Stimulated activated CD8-positive, alpha-beta memory T cell treated with anti-CD3 and anti-CD28 coated beads, Interleukin-4, amount 100 ng/mL, for 1 hour (primary cell): ENCODE results near the gene CD300H.
"Not testable (repeated sequence)": the region's sequence is repeated elsewhere in the genome, so short reads cannot be mapped to it uniquely, and the experiment has no call there.

ENCODE experiments used
- DNase-seq, 2 donors: peaks; one replicate each; pipeline ENCODE4 v3.0.0-alpha.2; 2020; ENCODE audit warnings: low read depth in 2 of 2, low spot score in 1 of 2

The CD300H gene

GRCh38 chr17:74585711-74586110, 18.4 kb upstream of the CD300H start:
- DNase-seq: no peak

GRCh38 chr17:74584292-74585060, 17.2 kb upstream of the CD300H start:
- no peak for DNase-seq

DNA sequence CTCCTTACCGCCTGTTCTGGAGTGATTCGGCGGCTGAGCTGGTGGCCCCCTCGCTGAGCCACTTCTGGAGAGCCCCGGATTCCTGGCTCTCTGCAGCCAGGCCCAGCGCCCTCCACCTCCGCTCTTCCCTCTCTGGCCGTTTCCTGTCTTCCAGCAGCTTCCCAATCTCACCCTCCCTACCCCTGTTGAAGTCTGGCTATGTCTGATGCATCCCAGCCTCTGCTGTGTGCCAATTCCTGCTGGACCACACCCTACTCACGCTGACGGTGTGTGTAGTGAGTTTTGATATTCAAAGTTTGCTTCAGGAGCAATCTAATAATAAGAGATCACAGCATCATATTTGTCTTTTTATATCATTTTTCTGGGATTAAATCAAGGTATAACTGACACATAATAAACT, 15.3 kb upstream of the CD300H start:
- no peak for DNase-seq

DNA sequence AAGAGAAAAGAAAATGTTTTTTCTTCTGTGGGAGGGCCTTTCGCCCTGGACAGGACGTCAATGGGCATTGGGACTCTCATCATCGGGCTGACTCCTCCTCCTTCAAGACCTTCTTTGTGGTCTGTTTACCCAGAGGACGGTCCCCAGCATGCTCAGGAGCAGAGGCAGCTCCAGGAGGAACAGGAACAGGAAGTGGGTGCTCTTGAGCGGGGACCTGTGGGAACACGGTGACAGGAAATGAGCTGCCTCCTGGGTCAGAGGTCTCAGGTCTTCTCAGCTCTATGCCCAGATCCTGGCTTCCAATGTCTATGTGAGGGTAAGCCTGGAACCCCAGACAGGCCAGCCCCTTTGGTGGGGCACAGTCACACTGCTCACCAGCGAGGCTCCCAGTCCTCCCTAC, 12.6 kb upstream of the CD300H start:
- no peak for DNase-seq

DNA sequence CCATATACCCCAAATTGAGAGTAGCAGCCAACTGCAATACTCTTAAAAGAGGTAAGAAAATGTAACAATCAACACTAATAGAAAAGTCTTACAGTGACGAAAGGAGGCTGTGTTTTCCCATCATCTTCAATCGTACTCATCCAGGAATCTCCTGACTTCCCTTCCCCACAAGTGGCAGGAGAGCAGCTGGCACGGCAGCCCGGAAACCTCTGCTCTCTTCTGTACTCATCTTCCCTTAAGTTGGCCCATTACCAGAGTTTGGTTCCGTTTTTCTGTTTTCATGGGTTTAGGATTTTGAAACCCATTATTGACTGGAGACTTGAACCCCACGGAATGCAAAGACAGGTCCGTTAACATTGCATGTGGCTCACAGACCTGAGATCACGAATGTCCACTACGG, 11.7 kb upstream of the CD300H start:
- DNase-seq: no peak

DNA sequence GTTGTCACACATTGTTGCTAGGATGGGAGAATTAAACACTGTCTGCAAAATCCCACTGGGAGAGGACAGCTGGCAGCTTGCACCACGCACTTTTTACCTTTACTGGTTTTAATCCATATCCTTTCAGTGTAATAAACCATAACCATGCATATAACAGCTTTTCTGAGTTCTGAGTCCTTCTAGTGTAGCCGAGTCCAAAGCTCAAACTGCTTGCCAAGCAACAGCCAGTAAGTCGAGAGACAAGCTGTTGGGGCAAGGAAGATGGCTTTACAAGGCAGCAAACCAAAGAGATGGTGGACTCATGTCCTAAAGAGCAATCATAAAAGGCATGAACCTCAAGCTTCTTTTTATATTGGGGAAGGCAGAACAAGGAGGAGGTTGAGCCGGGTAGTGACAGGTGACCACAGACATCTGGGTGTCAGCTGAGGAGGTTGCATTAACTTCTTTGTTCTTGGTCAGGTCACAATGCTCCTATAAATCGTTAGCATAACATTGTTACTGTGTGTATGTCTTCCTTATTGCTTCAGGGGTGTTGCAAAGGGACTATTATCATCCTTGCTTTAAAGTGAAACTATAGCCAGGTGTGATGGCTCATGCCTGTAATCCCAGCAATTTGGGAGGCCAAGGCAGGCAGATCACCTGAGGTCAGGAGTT, 7.3 kb upstream of the CD300H start:
- DNase-seq: no peak

DNA sequence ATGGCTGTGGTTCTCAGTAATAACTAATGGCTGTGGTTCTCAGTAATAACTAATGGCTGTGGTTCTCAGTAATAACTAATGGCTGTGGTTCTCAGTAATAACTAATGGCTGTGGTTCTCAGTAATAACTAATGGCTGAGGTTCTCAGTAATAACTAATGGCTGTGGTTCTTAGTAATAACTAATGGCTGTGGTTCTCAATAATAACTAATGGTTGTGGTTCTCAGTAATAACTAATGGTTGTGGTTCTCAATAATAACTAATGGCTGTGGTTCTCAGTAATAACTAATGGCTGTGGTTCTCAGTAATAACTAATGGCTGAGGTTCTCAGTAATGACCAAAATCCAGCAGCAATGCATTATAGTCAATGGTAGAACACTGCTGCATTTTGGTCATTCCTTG, 6.3 kb upstream of the CD300H start:
- not testable (repeated sequence) for DNase-seq

DNA sequence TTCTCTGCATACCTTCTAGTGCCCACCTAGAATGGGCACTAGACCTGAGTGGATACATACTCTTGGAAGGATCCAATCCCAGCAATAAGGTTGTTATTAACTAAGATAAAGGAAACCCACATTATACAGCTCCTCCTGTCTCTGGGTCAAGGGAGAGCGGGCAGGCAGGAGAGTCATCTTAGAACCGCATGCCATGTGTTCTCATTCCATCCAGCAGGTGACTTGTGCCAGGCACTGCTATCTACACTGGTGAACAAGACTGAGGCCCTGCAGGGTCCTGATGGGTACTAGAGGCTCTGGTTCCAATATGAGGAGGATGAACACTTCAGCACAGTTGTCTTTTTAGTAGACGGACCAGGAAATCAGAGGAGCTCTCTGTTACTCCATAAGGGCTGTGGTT, 5.9 kb upstream of the CD300H start:
- DNase-seq: no peak

- no peak for DNase-seq
Measured at GRCh38 chr17:74571621-74572270, 4.4 kb upstream of the CD300H start.

DNA sequence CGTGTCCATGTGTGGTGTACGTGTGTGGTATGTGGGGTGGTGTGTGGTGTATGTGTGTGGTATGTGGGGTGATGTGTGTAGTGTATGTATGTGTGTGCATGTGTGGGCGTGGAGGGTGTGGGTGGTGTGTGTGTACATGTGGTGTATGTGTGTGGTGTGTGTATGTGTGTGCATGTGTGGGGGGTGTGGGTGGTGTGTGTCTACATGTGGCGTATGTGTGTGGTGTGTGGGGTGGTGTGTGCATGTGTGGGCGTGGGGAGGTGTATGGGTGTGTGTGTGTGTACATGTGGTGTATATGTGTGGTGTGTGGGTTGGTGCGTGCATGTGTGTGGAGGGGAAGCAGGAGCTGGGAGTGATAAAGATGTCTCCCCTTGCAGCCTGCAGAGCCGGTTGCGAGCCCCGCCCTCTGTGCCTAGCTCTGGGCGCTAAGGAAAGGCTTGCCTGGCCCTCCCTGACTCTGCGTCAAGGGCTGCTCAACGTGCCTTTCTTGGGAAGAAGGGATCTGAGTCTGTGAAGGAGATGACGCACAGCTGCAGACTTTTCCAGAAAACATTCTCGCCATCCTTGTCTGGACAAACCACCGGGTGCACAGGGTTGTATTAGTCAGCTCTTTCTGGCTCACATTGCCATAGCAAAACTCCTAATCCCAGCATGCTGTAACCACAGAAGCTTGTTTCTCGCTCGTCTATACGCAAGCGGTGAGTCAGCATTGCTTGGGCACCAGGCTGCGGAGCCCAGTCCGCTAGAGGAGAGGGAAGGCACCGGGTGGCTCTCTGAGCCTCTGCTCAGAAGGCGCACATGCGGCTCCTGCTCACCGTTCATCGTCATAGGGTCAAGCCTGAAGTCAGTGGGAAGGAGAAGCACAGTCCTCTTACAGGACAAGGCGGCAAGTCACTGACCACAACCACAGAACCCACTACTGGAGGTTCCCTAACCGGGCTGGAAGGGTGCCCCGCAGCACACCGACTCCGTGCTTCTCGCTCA, 2.0 kb upstream of the CD300H start:
- no peak for DNase-seq

DNA sequence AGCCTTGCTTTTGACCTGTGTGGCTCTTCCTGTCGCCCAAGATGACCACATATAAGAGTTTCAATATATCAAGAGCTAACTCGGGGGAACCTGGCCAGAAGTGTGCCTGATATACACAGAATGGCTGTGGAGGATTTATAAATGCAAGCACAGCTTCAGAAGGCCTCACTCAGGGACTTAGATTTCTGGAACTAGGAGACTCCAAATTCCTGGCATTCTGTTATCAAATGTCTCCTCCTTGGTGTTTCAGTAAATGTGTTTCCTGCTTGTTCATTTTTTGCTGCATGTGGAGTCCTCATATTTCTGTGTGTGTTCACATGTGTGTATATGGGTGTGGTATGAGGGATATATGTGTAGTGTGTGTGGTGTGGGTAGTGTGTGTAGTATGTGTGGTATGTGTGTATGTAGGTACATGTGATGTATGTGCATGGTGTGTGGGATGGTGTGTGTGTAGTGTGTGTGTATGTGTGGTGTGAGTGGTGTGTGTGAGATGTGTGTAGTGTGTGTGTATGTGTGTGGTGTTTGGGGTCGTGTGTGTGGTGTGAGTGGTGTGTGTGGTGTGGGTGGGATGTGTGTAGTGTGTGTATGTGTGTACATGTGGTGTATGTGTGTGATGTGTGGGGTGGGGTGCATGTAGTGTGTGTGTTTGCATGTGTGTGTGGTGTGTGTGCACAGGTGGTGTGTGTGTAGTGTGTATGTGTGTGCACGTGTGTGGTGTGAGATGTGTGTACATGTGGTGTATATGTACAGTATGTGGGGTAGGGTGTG, 981 bp upstream of the CD300H start:
- DNase-seq: no peak

DNA sequence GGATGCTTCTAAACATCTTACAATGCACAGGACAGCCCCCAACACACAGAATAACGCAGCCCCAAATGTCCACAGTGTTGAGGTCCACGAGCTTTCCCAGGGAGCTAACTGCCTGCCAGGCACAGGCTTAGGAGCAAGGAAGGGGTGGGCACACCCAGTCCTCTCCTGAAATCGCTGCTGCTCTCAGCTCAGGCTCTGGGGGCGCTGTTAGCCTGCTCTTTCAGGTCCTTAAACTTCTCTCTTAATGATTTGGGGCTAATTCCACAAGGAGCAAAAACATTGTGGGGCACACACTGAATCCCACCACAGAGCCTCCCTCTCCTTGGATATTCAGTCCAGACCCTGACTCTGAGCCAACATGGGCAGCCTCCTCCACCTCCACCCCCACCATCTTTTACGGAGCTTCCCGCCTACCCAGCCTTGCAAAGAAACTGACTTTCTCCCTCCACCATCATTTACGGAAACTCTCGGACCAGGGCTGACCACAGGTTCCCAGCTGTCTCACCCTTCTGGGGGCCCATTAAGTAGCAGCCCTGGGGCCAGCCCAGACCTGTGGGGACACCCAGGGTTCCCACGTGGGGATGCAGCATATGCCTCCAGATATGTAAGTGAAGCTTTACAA, 1.1 kb downstream of the CD300H start:
- DNase-seq: no peak

DNA sequence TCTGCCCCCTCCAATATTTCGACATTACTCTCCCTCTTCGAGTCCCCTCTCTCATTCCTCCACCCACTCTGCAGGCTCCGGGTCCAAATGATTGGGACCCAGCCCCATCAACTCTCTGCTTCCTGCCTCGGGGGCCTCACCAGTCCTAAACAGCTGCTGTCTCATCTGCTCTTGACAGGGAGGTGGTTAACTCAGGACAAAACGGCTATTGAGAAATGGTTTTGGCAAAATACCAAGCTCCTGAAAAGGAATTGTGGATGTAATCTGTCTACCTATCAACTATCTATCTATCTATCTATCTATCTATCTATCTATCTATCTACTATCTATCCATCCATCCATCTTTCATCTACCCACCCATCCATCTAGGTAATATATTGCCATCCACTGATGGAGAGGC, 2.2 kb downstream of the CD300H start:
- DNase-seq: no peak

GRCh38 chr17:74563358-74563757, 4.0 kb downstream of the CD300H start:
- DNase-seq: no peak

GRCh38 chr17:74561586-74561985, 5.7 kb downstream of the CD300H start:
- DNase-seq: no peak

- DNase-seq: no peak
Measured at GRCh38 chr17:74558882-74559519, 8.3 kb downstream of the CD300H start.

DNA sequence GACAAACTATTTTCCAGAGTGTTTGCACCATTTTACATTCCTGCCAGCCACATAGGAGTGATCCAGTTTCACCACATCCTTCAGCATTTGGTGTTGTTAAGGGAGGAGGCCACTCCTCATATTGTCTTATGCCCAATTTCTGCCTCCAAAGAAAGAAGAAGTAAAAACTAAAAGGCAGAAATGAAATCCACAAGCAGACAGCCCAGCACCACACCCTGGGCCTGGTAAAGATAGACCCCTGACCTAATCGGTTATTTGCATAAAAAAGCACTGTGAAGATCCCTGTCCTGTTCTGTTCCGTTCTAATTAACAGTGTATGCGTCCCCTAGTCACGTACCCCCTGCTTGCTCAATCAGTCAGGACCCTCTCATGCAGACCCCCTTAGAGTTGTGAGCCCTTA, 8.9 kb downstream of the CD300H start:
- not testable (repeated sequence) for DNase-seq

DNA sequence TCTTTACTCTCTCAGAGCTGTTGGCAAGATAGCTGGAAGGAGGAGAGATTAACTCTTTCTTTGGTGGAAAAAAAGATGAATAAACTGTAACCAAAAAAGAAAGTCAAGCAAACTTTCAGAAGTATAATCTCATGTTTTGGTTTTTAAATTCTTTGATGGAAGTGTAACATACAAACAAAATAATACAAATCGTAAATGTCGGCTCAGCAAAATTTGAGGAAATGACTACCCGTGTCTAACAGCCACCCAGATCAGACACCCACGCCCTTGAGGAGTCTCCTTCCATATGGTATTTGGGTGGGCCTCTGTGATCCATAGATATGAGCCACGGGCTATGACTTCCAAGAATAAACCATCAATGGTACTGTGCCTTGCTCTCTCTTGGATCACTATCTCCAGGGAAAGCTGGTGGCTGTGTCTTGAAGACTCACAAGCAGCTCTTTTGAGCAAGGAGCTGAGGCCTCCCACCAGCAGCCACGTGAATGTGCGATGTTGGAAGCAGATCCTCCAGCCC, 11.8 kb downstream of the CD300H start:
- DNase-seq: no peak

GRCh38 chr17:74554909-74555308, 12.4 kb downstream of the CD300H start:
- DNase-seq: no peak
